HEK293 (cell line): ENCODE data around the gene TMEM88.

ENCODE experiments used
- GLIS2 ChIP-seq: fragments of 450-650 bp; formaldehyde crosslinking; IDR thresholded peaks from 2 replicates; pipeline ENCODE4 v1.5.1; 2016; ENCODE audit warnings: missing biosample characterization, missing genetic modification characterization
- HIC1 ChIP-seq: fragments of 450-650 bp; formaldehyde crosslinking; IDR thresholded peaks from 2 replicates; pipeline ENCODE4 v1.5.1; 2016; ENCODE audit warnings: missing biosample characterization, missing genetic modification characterization
- KLF8 ChIP-seq: fragments of 450-650 bp; formaldehyde crosslinking; IDR thresholded peaks from 2 replicates; pipeline ENCODE4 v1.5.1; 2016; ENCODE audit warnings: missing biosample characterization, missing genetic modification characterization
- PRDM2 ChIP-seq: fragments of 450-650 bp; formaldehyde crosslinking; IDR thresholded peaks from 2 replicates; pipeline ENCODE4 v1.5.1; 2016; ENCODE audit warnings: missing biosample characterization, missing genetic modification characterization, borderline replicate concordance
- SP3 ChIP-seq: fragments of 450-650 bp; formaldehyde crosslinking; IDR thresholded peaks from 2 replicates; pipeline ENCODE4 v1.5.1; 2016; ENCODE audit warnings: missing biosample characterization, missing genetic modification characterization
- WT1 ChIP-seq: fragments of 450-650 bp; formaldehyde crosslinking; IDR thresholded peaks from 2 replicates; pipeline ENCODE4 v1.5.1; 2016; ENCODE audit warnings: missing biosample characterization, missing genetic modification characterization
- ZBTB10 ChIP-seq: fragments of 450-650 bp; formaldehyde crosslinking; IDR thresholded peaks from 2 replicates; pipeline ENCODE4 v1.5.1; 2016; ENCODE audit warnings: missing biosample characterization, missing genetic modification characterization
- ZBTB8A ChIP-seq: fragments of 450-650 bp; formaldehyde crosslinking; IDR thresholded peaks from 2 replicates; pipeline ENCODE4 v1.5.1; 2016; ENCODE audit warnings: missing biosample characterization, missing genetic modification characterization
- ZEB2 ChIP-seq: fragments of 450-650 bp; formaldehyde crosslinking; IDR thresholded peaks from 2 replicates; pipeline ENCODE4 v1.5.1; 2016; ENCODE audit warnings: missing biosample characterization, missing genetic modification characterization
- ZIC2 ChIP-seq: fragments of 450-650 bp; formaldehyde crosslinking; IDR thresholded peaks from 2 replicates; pipeline ENCODE4 v1.5.1; 2016; ENCODE audit warnings: missing biosample characterization, missing genetic modification characterization
- ZNF133 ChIP-seq: fragments of 450-650 bp; formaldehyde crosslinking; IDR thresholded peaks from 2 replicates; pipeline ENCODE4 v1.5.1; 2016; ENCODE audit warnings: missing biosample characterization, missing genetic modification characterization
- ZNF140 ChIP-seq: fragments of 450-650 bp; formaldehyde crosslinking; IDR thresholded peaks from 2 replicates; pipeline ENCODE4 v1.5.1; 2016; ENCODE audit warnings: missing biosample characterization, missing genetic modification characterization
- ZNF148 ChIP-seq: fragments of 450-650 bp; formaldehyde crosslinking; IDR thresholded peaks from 2 replicates; pipeline ENCODE4 v1.5.0; 2017; ENCODE audit warnings: missing biosample characterization, missing genetic modification characterization, borderline replicate concordance
- ZNF19 ChIP-seq: fragments of 450-650 bp; formaldehyde crosslinking; IDR thresholded peaks from 2 replicates; pipeline ENCODE4; 2016; ENCODE audit warnings: missing biosample characterization, missing genetic modification characterization, low read depth
- ZNF292 ChIP-seq: fragments of 450-650 bp; formaldehyde crosslinking; IDR thresholded peaks from 2 replicates; pipeline ENCODE4 v1.5.1; 2016; ENCODE audit warnings: low read depth, missing biosample characterization, missing genetic modification characterization, borderline replicate concordance
- ZNF311 ChIP-seq: fragments of 450-650 bp; formaldehyde crosslinking; IDR thresholded peaks from 2 replicates; pipeline ENCODE4 v1.5.1; 2017; ENCODE audit warnings: missing biosample characterization, missing genetic modification characterization, borderline replicate concordance
- ZNF350 ChIP-seq: fragments of 450-650 bp; formaldehyde crosslinking; IDR thresholded peaks from 2 replicates; pipeline ENCODE4 v1.5.0; 2017; ENCODE audit warnings: missing biosample characterization, mild to moderate bottlenecking, missing genetic modification characterization
- ZNF366 ChIP-seq: fragments of 450-650 bp; formaldehyde crosslinking; conservative IDR thresholded peaks from 2 replicates; pipeline ENCODE4 v1.5.1; 2016; ENCODE audit warnings: missing biosample characterization, missing genetic modification characterization
- ZNF37A ChIP-seq: fragments of 450-650 bp; IDR thresholded peaks from 2 replicates; pipeline ENCODE4 v1.5.1; 2018; ENCODE audit warnings: missing biosample characterization, missing genetic modification characterization
- ZNF398 ChIP-seq: fragments of 450-650 bp; formaldehyde crosslinking; IDR thresholded peaks from 2 replicates; pipeline ENCODE4 v1.5.1; 2017; ENCODE audit warnings: missing biosample characterization, missing genetic modification characterization
- ZNF501 ChIP-seq: fragments of 450-650 bp; formaldehyde crosslinking; IDR thresholded peaks from 2 replicates; pipeline ENCODE4 v1.5.1; 2016; ENCODE audit warnings: missing biosample characterization, missing genetic modification characterization
- ZNF621 ChIP-seq: fragments of 450-650 bp; formaldehyde crosslinking; IDR thresholded peaks from 2 replicates; pipeline ENCODE4 v1.5.1; 2017; ENCODE audit warnings: missing biosample characterization, missing genetic modification characterization
- ZNF830 ChIP-seq: fragments of 450-650 bp; IDR thresholded peaks from 2 replicates; pipeline ENCODE4 v1.5.0; 2018; ENCODE audit warnings: missing biosample characterization, missing genetic modification characterization, low read depth, mild to moderate bottlenecking, moderate library complexity
- ZSCAN16 ChIP-seq: fragments of 450-650 bp; formaldehyde crosslinking; IDR thresholded peaks from 2 replicates; pipeline ENCODE4 v1.5.1; 2016; ENCODE audit warnings: missing biosample characterization, missing genetic modification characterization

The TMEM88 gene

GRCh38 chr17:7885367-7886226 is 30.7 kb downstream of the TMEM88 start (continued):
- TF ChIP-seq ZNF148 (tag by site-specific recombination): no peak
- no peak for TF ChIP-seq ZNF350 (tag by site-specific recombination)
- TF ChIP-seq ZNF398 (tag by site-specific recombination): peak; percentile 95
- TF ChIP-seq ZNF140: no peak
- no peak for TF ChIP-seq ZIC2
- no peak for TF ChIP-seq ZNF133
- peak; percentile 76; the same call in 1 of the 2 replicates for TF ChIP-seq ZEB2
- TF ChIP-seq ZSCAN16 (tag by site-specific recombination): no peak
- TF ChIP-seq WT1 (tag by site-specific recombination): peak; percentile 48; the same call in 1 of the 2 replicates
- no peak for TF ChIP-seq ZNF830 (tag by site-specific recombination)
- TF ChIP-seq ZNF311: no peak
- peak; percentile 40; the same call in 1 of the 2 replicates for TF ChIP-seq KLF8 (tag by site-specific recombination)
- peak; percentile 26; the same call in 1 of the 2 replicates for TF ChIP-seq ZNF366
- peak; percentile 93 for TF ChIP-seq HIC1 (tag by site-specific recombination)
- peak; percentile 97 for TF ChIP-seq GLIS2 (tag by site-specific recombination)
- peak; percentile 92 for TF ChIP-seq ZBTB10
- TF ChIP-seq SP3 (tag by site-specific recombination): peak; percentile 69
- TF ChIP-seq ZNF37A (tag by site-specific recombination): no peak
- TF ChIP-seq ZNF292 (tag by site-specific recombination): no peak
- no peak for TF ChIP-seq PRDM2
- no peak for TF ChIP-seq ZNF621 (tag by site-specific recombination)
- TF ChIP-seq ZNF501 (tag by site-specific recombination): 0 out of 2 replicates have a peak, but pooled peaks have one; percentile 59
- no peak for TF ChIP-seq ZNF19
- 0 out of 2 replicates have a peak, but pooled peaks have one; percentile 14 for TF ChIP-seq ZBTB8A (tag by site-specific recombination)
